Large intestine (tissue), 3 donors: ENCODE results near the gene CSNK1G2. TPM values are rescaled to one million over a fixed set of nuclear protein-coding genes. Genes with fewer than 3 reads are reported as not detected.
"Not testable (repeated sequence)": the region's sequence is repeated elsewhere in the genome, so short reads cannot be mapped to it uniquely, and the experiment has no call there.

Experiments used
- DNase-seq, 2 donors: peaks; one replicate each; pipeline versions ENCODE4 v3.0.0 to v3.0.0-alpha.2; 2013
- H3K27ac ChIP-seq: one replicate; pipeline ENCODE4 v1.5.1; 2013; ENCODE audit warnings: low read length
- H3K27me3 ChIP-seq: 2 replicates; pipeline ENCODE4 v1.6.1; 2013; ENCODE audit warnings: low read length; ENCODE audit not compliant: control insufficient read depth, insufficient read depth
- H3K36me3 ChIP-seq: 2 replicates; pipeline ENCODE4 v1.6.1; 2013; ENCODE audit warnings: low read length; ENCODE audit not compliant: control insufficient read depth, insufficient read depth
- H3K4me1 ChIP-seq: one replicate; pipeline ENCODE4 v1.6.1; 2013; ENCODE audit warnings: low read length; ENCODE audit not compliant: control insufficient read depth, insufficient read depth
- H3K4me3 ChIP-seq: one replicate; pipeline ENCODE4 v1.5.1; 2013; ENCODE audit warnings: low read length
- H3K9me3 ChIP-seq: one replicate; pipeline ENCODE4 v1.6.1; 2013; ENCODE audit warnings: mild to moderate bottlenecking, low read depth, low read length, moderate library complexity; ENCODE audit not compliant: control insufficient read depth
- WGBS: methylation state at CpG from one replicate; pipeline ENCODE4 v1.1.5; 2013; ENCODE audit warnings: low lambda C conversion rate; ENCODE audit not compliant: insufficient coverage; 5-methylcytosine and 5-hydroxymethylcytosine counted together
- polyA plus RNA-seq: library from polyadenylated mRNA; unstranded; fragments of 120-200 nt; gene quantifications from one replicate; pipeline ENCODE4 v1.2.1, GENCODE V29; 2013

The CSNK1G2 gene
- polyA plus RNA-seq, 1 donor: 56.9 TPM

DNA sequence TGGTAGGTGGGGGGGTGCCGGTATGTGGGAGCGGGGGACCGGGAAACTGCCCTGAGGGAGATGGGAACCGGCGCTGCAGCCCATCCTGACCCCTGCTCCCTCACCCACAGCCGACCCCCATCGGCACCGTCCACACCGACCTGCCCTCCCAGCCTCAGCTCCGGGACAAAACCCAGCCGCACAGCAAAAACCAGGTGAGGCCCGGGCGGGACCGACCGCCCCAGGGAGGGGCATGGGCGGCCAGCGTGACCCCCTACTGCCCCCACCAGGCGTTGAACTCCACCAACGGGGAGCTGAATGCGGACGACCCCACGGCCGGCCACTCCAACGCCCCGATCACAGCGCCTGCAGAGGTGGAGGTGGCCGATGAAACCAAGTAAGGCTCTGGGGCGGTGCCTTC is 38.7 kb downstream of the CSNK1G2 start:
- peak overlapping the region; percentile 65 for H3K4me3 ChIP-seq
- H3K9me3 ChIP-seq: peaks cover 19% of the 10 kb centered on the region
- WGBS: no CpG with 5 or more reads among the region's 28 CpGs
- H3K27me3 ChIP-seq: no peaks in the 10 kb centered on the region
- H3K4me1 ChIP-seq: peaks cover 17% of the 10 kb centered on the region
- peaks cover 58% of the 10 kb centered on the region for H3K36me3 ChIP-seq
- no peak for DNase-seq
- peak overlapping the region; percentile 95 for H3K27ac ChIP-seq

DNA sequence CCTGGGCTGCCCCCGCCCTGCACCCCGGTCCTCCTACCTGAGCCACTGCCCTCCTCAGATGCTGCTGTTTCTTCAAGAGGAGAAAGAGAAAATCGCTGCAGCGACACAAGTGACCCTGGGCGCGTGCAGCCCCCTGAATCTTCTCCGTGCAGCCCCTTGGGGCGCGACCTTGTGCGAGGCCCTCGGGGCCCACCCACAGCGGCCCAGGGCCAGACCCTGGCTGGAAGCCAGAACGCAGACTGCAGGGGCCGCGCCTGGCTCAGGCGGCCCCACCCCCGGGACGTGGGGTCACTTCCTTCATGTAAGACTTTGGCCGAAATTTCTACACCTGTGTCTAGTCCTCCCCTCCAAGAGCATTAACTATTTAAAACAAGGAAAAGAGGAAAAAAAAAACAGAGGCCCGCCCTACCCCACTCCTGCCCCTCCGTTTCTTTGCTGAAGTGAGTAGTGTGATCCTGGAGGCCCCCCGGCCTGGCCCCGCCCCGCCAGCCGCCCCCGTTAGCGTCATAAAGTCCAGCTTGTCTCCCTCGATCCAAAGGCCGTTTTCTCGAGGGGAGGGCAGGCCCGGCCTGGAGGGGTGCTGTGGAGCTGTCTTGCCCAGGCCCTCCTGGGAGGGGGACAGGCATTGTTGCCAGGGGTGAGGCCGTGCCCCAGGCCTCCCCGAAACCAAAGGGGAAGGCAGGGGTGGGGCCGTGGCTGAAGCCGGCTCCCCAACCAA is 39.3 kb downstream of the CSNK1G2 start:
- H3K27ac ChIP-seq: peak overlapping the region; percentile 95
- H3K27me3 ChIP-seq: no peaks in the 10 kb centered on the region
- peak; percentile 81 to 94 for DNase-seq
- peaks cover 58% of the 10 kb centered on the region for H3K36me3 ChIP-seq
- no CpG with 5 or more reads among the region's 35 CpGs for WGBS
- H3K9me3 ChIP-seq: peaks cover 18% of the 10 kb centered on the region
- peak overlapping the region; percentile 65 for H3K4me3 ChIP-seq
- peaks cover 17% of the 10 kb centered on the region for H3K4me1 ChIP-seq

DNA sequence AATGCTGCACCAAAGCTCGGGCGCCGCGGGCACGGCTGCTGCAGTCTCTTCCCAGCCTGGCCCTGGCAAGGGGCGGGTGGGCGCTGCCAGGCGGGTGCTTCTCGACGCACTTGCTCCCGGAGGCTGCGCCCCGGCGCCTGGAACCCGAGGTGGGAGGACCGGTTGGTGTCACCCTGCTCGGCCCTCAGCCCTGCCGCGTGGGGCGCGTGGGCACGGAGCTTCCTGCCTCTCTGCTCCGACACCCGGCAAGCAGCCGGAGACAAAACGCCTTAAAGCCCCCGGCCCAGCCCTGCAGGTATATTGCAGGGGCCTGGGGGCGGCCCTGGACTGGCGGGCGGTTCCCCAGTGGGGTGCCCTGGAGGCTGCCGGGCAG is 39.8 kb downstream of the CSNK1G2 start:
- peaks cover 19% of the 10 kb centered on the region for H3K9me3 ChIP-seq
- no peak for DNase-seq
- peaks cover 57% of the 10 kb centered on the region for H3K36me3 ChIP-seq
- peak overlapping the region; percentile 95 for H3K27ac ChIP-seq
- no peaks in the 10 kb centered on the region for H3K27me3 ChIP-seq
- peaks cover 17% of the 10 kb centered on the region for H3K4me1 ChIP-seq
- peak overlapping the region; percentile 65 for H3K4me3 ChIP-seq
- WGBS: no CpG with 5 or more reads among the region's 31 CpGs

DNA sequence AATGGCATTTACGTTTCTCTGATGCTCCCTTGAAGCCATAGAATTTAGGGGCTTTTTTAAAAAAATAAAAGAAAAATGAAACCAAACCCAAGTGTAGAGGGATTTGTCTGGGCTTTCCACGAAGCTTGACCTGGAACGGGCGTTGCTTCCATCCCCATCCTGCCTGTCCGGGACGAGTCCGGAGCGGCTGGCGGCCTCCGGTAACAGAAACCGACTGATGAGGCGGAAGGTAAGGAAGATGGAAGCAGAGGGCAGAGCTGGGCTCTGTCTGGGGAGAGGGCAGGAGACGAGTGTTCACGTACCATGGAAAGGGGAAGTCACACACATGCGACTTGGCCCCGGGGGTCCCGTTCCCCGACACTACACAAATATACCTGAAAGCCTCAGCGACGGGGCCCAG is 40.3 kb downstream of the CSNK1G2 start:
- Histone ChIP-seq H3K27ac (peak overlapping the region; percentile 95), H3K27me3 (no peaks in the 10 kb centered on the region), H3K9me3 (peaks cover 21% of the 10 kb centered on the region), H3K4me1 (peaks cover 17% of the 10 kb centered on the region), H3K4me3 (no peak overlapping the region), H3K36me3 (peaks cover 56% of the 10 kb centered on the region)
- DNase-seq: no peak
- WGBS: no CpG with 5 or more reads among the region's 20 CpGs

DNA sequence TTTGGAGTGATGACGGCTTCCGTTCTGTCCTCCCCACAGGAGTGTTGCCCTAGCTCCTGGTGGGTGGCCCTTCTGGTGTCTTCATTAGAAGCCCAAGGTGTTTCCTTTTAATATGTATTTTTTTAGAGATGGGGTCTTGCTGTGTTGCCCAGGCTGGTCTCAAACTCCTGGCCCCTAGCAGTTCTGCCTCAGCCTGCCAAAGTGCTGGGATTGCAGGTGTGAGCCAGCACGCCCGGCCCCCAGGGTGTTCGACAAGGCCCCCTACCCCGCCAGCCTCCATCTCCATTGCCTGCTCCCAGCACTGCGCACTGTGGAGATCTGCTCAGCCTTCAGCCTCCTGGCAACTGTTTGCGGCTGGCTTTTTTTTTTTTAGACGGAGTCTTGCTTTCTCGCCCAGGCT is 43.4 kb downstream of the CSNK1G2 start:
- WGBS: no CpG with 5 or more reads among the region's 10 CpGs
- H3K27me3 ChIP-seq: no peaks in the 10 kb centered on the region
- H3K9me3 ChIP-seq: peaks cover 15% of the 10 kb centered on the region
- H3K36me3 ChIP-seq: peaks cover 68% of the 10 kb centered on the region
- H3K27ac ChIP-seq: no peak overlapping the region
- H3K4me1 ChIP-seq: peaks cover 17% of the 10 kb centered on the region
- H3K4me3 ChIP-seq: no peak overlapping the region
- no peak for DNase-seq

DNA sequence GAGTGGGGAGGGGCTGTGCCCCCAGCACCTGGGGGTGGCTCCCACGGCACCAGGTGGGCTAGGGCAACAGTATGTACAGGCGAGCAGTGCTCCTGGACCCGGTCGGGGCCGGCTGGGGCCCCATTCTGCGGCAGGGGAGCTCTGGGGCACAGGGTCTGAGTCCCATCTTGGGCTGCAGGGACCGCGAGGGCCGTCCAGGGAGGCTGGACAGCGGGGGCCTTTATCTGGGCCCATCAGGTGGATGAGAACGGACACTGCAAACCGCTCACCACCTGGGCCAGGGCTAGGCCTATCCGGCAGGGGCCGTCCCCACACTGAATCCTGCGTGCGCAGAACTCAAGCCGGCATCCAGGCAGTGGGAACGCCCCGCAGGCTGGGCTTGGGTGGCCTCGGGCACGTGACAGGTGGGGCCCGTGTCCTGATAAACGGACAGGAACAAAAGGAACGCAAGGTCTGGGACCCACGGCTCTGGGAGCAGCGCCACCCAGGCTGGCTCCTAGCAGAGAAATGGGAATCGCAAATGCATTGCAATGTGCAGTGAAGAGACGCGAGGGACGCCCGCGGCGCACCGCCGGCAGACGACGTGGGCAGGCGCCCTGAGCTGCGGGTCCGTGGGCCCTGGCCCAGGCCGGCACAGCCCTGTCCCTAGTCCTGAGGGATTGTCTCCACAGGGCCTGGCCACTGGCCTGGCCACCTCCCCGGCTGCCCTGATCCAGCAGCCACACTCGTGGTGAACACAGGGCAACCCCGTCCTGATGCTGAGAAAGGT is 44.8 kb downstream of the CSNK1G2 start:
- Histone ChIP-seq H3K9me3 (peaks cover 14% of the 10 kb centered on the region), H3K4me1 (peaks cover 6% of the 10 kb centered on the region), H3K36me3 (peaks cover 73% of the 10 kb centered on the region), H3K4me3 (no peak overlapping the region), H3K27ac (no peak overlapping the region), H3K27me3 (no peaks in the 10 kb centered on the region)
- WGBS: no CpG with 5 or more reads among the region's 44 CpGs
- DNase-seq: peak in 1 of 2 donors; percentile 43

DNA sequence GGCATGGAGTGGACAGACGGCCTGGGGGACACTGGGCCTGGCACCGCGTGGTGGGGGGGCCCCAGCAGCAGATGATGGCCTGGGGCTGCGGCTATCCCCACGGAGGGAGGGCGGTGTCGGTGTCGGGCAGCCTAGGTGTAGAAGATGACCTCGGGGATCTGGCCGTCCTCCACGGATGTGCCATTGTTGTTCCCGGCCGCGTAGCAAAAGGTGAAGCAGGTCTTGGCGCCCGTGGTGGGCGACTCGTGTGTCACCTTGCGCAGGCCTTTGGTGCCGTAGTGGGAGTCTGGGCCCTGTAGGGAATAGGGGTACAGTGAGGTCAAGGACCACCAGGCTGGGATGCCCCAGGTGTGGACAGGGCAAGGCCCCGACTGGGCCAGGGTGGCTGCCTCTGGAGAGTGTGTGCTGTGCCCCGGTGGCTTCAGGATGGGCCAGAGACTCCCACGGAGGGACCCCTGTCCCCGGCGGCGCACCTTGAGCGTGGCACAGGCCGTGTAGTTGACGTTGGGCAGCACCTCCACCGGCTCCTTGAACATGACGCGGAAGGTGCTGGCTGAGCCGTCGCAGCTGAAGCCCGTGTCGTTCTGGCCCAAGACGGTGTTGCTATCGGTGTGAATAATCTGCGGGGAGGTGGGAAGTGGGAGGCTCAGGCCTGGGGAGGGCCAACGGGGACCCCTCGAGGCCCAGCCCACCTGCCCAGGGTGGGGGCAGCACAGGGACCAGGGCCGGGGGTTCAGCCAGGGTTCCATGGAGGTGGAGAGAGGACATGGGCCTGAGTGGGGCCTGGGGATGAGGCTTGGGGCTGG is 45.6 kb downstream of the CSNK1G2 start:
- no peak for DNase-seq
- Histone ChIP-seq H3K9me3 (peaks cover 13% of the 10 kb centered on the region), H3K36me3 (peaks cover 75% of the 10 kb centered on the region), H3K4me3 (no peak overlapping the region), H3K27me3 (no peaks in the 10 kb centered on the region), H3K4me1 (no peaks in the 10 kb centered on the region), H3K27ac (no peak overlapping the region)
- WGBS: 95% methylated on average over 4 of the region's 42 CpGs

DNA sequence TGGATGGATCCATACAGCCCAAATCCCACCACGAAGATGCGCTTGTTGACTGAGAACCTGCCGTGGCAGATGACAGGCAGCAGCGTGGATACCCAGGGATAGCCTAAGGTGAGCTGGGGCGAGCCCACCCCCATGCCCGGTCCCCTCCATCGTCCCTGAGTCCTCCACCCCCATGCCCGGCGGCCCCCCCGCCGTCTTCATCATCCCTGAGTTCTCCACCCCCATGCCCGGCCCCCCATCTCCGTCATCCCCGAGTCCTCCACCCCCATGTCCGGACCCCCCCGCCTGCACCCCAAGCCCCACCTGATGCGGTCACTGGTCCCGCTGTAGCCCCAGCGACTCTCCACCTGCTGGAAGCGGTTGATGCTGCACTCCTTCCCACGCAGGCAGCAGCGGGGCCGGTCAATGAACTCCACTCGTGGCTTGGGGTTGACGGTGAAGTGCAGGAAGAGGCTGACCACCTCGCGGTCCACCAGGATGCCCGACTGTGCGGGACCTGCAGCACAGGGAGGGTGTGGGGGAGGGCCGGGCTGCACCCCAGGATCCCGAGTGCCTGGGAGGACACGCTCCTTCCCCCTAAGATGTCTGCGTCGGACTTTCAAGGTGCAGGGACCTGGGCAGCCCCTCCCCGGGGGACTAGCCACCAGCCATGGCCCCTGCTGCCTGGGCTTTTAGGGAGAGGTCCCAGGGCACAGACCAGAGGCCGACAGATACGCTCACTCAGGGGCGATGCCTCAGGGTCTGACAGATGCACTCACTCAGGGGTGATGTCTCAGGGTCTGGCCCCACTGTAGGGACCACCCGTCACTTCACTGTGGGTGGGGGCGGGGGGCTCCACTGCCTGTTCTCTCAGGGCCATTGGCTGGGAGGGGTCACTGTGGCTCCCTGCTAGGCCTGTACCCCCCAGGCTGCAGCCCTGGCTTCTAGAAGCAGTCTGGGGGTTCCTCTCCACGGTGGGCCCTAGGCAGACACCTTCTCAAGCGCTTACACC is 46.5 kb downstream of the CSNK1G2 start:
- no peak overlapping the region for H3K4me3 ChIP-seq
- peaks cover 78% of the 10 kb centered on the region for H3K36me3 ChIP-seq
- no peak for DNase-seq
- H3K27ac ChIP-seq: no peak overlapping the region
- WGBS: no CpG with 5 or more reads among the region's 42 CpGs
- no peaks in the 10 kb centered on the region for H3K4me1 ChIP-seq
- H3K9me3 ChIP-seq: peaks cover 13% of the 10 kb centered on the region
- H3K27me3 ChIP-seq: no peaks in the 10 kb centered on the region

DNA sequence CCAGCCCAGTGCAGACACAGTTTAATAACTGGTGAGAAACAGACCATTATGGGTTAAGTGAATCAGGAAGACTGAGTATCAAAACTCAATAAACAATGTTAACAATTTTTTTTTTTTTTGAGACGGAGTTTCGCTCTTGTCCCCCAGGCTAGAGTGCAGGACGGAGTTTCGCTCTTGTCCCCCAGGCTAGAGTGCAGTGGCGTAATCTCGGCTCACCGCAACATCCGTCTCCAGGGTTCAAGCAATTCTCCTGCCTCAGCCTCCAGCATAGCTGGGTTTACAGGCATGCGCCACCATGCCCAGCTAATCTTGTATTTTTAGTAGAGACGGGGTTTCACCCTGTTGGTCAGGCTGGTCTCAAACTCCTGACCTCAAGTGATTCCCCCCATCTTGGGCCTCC is 47.5 kb downstream of the CSNK1G2 start:
- H3K27me3 ChIP-seq, H3K27ac ChIP-seq, H3K4me3 ChIP-seq, DNase-seq, H3K4me1 ChIP-seq: not testable (repeated sequence)
- WGBS: 50% methylated on average over 2 of the region's 10 CpGs
- H3K9me3 ChIP-seq: peaks cover 17% of the 10 kb centered on the region
- H3K36me3 ChIP-seq: peaks cover 81% of the 10 kb centered on the region
